Kidney tubule cell (primary cell): Measurements from ENCODE around the gene ARHGDIA.

Experiments
- DNase-seq: peaks from one replicate; pipeline ENCODE4 v3.0.0-alpha.2; 2018; ENCODE audit warnings: low spot score

Gene ARHGDIA

GRCh38 chr17:81863833-81864768 is 7.0 kb downstream of the ARHGDIA start:
- no peak for DNase-seq

GRCh38 chr17:81863123-81863675 is 7.9 kb downstream of the ARHGDIA start:
- DNase-seq: no peak

GRCh38 chr17:81860756-81861568 is 10.2 kb downstream of the ARHGDIA start:
- peak; percentile 100 for DNase-seq

- DNase-seq: peak; percentile 28
Measured at GRCh38 chr17:81859906-81860755, 11.0 kb downstream of the ARHGDIA start, which contains the start of gene P4HB. Gene P4HB (minus strand): TSS chr17:81860535. CDS start chr17:81860471, 64 bp downstream.

DNA sequence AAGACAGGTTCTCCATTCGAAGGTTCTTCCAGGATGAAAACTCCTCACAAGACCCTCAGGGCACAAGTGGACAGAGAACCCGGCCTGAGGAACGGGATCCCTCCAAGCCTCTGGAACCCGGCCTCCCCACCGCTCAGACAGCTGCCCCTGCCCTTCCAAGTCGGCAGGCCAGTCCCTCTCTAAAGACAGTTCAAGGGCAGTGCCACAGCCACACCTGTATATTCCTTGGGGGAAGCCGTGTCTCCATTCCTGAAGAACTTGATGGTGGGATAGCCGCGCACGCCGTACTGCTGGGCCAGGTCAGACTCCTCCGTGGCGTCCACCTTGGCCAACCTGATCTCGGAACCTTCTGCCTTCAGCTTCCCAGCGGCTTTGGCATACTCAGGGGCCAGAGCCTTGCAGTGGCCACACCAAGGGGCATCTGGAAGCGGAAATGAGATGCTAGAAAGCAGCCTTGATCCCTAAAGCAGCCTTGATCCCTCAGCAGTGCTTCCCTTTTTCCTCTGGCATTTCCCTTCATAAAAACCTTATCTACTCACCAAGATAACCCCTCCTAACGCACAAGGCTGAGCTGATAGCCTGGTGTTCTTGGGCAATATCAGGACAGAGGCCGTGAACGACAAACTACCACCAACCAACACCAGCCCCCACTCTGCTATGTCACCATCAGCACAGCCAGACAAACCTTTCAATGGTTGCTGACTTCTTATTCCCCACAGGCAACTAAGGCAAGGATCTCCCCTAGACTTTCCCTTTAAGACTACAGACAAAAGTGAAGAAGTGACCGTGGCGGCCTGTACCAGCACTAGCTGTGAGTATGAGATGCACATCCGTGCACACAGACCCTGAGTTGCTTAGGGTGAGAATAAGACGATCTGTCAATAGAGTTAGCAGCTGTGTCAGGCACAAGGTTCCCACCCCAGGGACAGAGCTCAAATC is 11.9 kb downstream of the ARHGDIA start:
- no peak for DNase-seq

GRCh38 chr17:81858170-81858966 is 12.8 kb downstream of the ARHGDIA start:
- DNase-seq: no peak

- no peak for DNase-seq
Measured at GRCh38 chr17:81854974-81855774, 16.0 kb downstream of the ARHGDIA start.

DNA sequence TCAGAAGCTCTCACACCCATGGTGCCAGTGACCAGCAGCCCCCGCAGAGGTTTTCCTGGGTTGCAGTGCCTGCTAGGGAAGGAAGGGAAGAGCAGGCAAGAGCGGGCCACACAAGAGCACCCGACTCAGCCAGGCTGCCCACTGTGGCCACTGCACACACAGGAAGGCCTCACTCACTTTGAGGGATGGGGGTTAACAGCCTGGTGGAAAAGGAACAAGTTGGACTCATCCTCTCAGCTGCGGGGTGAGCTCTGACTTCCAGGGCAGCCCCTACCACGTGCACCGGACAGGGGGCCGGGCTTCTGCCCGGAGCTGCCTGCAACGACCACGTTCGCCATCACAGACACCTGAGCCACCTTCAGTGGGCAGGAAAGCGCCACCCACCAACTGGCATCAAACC is 18.9 kb downstream of the ARHGDIA start:
- no peak for DNase-seq

DNA sequence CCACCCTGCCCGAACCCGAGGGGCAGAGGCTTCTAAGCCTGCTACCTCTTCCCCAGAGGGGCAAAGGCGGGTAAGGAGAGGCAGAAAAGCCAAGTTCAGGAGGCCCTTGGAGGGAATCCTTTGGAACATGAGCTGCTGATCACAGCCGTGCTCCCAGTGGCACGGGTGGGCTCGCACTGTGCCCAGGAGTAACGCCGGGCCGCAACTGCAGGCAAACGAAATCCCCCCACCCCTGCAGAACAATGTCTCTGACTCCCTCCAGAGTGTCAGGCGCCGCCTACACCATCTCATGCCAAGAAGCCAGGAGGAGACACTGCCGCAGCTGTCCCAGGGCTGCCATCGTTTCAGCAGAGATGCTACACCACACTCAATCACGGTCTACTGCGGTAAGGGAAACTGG is 19.7 kb downstream of the ARHGDIA start:
- no peak for DNase-seq

- DNase-seq: no peak
Measured at GRCh38 chr17:81849457-81849856, 21.7 kb downstream of the ARHGDIA start.

GRCh38 chr17:81846743-81847689 is 24.1 kb downstream of the ARHGDIA start:
- no peak for DNase-seq

DNA sequence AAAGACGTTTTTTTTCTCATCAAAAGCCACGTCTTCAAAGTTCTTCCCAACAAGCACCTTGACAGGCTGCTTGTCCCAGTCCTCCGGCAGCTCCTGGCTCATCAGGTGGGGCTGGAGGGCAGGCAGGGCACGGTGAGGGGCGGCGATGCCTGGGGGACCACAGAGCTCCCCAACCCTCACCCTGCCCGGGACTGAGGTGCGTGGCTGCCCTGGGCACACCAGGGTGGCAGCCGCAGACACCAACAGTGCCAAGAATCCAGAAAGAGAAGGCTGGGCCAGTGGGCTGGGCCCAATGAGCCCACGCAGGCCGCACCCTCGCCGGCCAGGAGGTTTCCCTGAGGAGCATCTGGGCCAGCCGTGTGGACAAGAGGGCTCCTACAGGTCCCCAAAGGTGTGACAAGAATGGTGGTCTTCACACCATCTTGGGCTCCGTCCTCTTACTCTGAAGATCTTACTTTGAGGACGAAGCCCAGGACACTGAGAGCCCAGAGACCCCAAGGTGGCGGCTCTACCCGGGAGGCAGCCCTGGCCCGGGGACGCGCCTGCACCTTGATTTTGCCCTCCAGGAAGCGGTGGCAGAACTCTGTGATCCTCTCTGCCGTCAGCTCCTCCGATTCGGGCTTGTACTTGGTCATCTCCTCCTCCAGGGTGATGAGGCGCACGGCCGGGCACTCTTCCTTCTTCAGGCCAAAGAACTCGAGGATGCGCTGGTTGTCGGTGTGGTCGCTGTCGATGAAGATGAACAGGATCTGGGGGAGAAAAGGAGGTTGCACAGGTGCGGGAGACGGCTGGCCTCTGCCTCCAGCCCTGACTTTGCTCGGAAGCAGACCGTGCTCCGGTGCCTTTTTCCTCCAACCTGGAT is 25.0 kb downstream of the ARHGDIA start:
- DNase-seq: no peak

GRCh38 chr17:81845361-81845760 is 25.8 kb downstream of the ARHGDIA start:
- DNase-seq: no peak

GRCh38 chr17:81844887-81845286 is 26.2 kb downstream of the ARHGDIA start:
- no peak for DNase-seq

DNA sequence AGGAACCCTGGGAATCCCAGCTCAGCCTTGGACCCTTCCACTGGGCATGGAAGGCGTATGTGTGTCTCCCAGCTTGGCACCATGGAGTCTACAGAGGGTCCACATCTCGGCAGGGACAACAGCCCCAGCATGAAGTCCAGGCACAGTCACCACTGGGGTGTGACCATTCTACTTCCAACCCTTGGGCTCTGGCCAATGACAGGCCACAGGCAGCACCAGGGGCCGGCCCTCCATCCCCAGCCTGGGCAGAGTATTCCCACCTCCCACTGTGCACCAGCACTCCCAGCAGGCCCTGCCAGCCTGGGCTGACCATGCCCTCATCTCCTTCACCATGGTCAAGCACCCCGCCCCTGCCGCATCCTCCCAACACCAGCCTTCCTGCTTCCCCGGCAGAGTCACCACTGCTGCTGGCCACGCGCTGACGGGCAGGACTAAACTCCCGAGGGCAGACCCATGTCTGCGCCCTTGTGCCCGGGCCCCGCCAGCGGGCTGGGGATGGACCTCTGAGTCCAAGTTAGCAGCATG is 26.7 kb downstream of the ARHGDIA start:
- no peak for DNase-seq

DNA sequence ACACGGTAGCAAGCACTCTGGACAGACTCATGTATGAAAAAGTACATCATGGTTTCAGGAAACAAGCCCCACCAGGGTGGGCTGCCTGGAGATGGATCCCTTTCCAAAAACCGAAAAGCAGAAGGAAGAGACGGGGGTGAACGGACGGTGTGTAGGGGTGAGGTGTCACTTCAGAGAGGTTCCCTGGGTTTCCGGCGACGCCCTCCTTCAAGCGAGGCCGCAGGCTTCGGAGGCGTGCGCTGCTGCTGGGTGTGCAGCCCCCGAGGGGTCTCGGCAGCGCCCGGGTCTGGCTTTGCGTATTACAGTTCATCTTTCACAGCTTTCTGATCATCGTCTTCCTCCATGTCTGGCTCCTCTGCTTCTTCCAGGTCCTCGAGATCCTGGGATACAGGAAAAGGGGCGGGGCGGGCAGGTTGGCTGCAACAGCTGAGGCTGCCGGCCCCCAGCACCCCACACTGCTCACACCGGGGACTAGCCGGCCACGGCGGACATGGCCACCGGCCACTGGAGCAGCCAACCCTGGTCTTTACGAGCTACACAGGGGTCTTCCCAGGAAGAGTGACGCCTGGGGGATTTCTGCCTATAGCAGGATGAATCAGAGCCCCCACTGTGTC is 27.3 kb downstream of the ARHGDIA start:
- DNase-seq: no peak
